Stomach (tissue), 4 donors: ENCODE results near the gene PIM1.

Experiments used
- CTCF ChIP-seq, 7 experiments: fragments of 450-650 bp in 4 of 7; fragments of 200-600 bp in 3 of 7; sonication (generic) in 3 of 7; IDR thresholded peaks; one replicate each; pipeline ENCODE4 v1.5.1; 2016 to 2019; ENCODE audit warnings: antibody characterized with exemption in 7 of 7, control low read depth in 2 of 7, mild to moderate bottlenecking in 1 of 7
- EP300 ChIP-seq: sonication (generic); formaldehyde crosslinking; IDR thresholded peaks from one replicate; pipeline ENCODE4 v1.6.1; 2017; ENCODE audit warnings: antibody characterized with exemption
- POLR2AphosphoS5 ChIP-seq, 3 donors: sonication (generic); formaldehyde crosslinking; IDR thresholded peaks; one replicate each; pipeline ENCODE4 v1.6.1; 2016; ENCODE audit warnings: antibody characterized with exemption in 3 of 3

GRCh38 chr6:37221585-37222124, 51.7 kb downstream of the PIM1 start:
- TF ChIP-seq EP300 (no peak), CTCF (IDR thresholded peaks at IDR 0.05) (no peak), POLR2AphosphoS5 (IDR thresholded peaks at IDR 0.05) (no peak)
